CD4-positive, alpha-beta T cell treated with Interleukin-10 for 1 hour (primary cell): ENCODE measurements around the gene OR10A4.
"Not testable (repeated sequence)": the region's sequence is repeated elsewhere in the genome, so short reads cannot be mapped to it uniquely, and the experiment has no call there.

Experiments used
- DNase-seq: peaks from one replicate; pipeline ENCODE4 v3.0.0-alpha.2; 2020

Gene OR10A4, protein sequence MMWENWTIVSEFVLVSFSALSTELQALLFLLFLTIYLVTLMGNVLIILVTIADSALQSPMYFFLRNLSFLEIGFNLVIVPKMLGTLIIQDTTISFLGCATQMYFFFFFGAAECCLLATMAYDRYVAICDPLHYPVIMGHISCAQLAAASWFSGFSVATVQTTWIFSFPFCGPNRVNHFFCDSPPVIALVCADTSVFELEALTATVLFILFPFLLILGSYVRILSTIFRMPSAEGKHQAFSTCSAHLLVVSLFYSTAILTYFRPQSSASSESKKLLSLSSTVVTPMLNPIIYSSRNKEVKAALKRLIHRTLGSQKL

DNA sequence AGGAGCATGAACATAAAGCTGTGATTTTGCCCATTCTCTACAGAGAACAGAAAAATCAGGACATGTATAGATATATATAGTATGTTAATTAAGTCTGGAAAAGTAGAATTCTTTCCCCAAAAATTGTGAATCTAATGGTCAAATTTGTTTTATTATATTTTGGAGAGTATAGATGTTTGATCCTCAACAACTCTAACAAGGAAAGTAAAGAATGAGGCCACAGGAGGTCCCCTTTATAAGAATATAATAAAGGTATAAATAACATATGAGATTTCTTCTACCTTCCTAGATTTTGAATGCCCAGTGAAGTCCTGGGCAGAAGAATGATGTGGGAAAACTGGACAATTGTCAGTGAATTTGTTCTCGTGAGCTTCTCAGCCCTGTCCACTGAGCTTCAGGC is at the start of gene OR10A4:
Gene OR10A4 (plus strand): TSS at position 301 of the 400 bp plus-strand sequence. CDS start 23 bp downstream, at position 324.
- no peak for DNase-seq

DNA sequence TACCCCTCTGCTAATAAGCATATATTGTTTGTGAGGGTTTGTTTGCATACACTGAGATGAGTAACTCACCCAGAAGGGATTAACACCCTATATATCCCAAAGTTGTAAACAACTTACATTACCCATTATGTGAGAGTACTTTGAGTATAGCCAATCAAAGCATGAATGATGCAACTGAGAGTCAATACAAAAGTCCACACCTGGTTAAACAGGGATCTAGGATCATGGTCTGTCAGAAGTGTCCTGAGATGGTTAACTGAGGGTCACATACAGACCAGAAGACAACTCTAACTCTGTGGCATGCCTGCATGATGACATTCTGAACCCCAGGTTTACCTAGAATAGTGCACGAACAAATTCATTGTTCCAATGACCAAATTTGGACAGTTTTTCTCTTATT is 48.3 kb upstream of the OR10A4 start:
- no peak for DNase-seq

DNA sequence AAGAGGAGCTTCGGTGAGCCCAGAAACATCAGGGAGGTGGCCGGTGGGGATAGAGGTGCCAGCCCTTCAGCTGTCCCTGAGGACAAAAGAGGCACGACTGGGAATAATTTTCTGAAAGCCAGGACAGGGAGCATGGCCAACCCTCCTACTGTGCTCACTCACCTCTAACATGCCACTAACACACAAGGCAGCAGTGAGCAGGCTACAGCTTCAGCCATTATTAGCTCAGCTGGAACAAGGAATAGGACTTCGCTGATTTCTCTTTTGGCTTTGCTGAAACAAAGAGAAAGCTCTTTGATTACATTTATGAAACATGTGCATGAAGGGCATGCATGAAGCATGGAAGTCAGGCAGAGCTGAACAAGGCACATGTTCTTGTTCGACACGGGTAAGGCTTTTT is 43.1 kb upstream of the OR10A4 start:
- no peak for DNase-seq

DNA sequence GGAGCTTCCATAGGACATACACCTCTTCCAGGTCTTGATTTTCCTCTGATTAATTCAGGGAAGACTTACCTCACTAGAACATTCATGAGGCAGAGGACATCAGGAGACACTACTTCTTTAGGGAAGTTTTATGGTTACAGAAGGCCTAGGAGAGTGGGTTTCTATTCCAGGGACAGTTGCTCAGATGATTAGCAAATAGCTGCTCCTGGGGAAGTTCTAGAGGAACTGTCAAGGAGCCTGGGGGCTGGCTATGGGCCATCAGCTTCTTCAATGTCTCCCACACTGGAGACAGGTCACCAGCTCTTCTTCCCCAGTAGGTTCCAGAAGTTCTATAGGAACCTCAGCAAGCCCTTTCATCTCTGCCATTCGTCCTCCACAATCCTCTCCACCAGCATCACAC is 42.4 kb upstream of the OR10A4 start:
- DNase-seq = no peak

DNA sequence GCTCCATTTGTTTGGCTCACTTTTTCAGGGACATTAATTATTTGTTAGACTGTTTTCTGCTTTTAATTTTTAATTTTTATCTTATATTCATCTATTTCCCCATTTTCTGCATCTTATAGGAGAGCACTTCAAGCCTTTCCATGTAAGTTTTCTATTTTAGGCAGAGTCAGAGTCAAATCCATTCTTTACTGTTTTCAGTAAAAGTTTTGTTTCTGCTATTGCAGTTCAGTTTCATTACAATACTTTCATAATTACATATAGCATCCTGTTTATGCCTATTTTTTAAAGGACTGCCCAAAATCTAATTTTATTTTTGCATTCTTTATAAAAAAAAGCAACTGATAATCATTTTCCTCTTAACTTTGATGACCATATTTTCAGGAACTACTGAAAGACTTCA is 34.7 kb upstream of the OR10A4 start:
- DNase-seq = no peak

DNA sequence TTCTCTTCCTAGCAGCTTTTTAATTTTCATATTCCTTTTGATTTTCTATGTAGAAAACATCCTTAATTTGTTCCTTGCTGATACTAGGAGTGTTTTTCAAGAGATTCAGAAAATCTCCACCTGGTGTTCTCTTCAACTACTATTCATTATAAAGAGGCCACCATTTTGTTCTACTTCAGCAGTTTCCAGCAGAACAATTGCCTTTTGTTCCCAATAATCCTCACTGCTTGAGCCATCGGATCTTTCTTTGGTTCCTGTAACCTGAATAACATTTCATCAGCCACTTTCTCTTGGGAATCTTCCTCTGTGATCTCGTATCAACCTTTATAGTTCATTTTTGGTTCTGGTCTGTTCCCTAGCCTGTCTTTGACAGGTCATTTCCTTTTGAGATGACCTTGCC is 32.8 kb upstream of the OR10A4 start:
- DNase-seq = no peak

DNA sequence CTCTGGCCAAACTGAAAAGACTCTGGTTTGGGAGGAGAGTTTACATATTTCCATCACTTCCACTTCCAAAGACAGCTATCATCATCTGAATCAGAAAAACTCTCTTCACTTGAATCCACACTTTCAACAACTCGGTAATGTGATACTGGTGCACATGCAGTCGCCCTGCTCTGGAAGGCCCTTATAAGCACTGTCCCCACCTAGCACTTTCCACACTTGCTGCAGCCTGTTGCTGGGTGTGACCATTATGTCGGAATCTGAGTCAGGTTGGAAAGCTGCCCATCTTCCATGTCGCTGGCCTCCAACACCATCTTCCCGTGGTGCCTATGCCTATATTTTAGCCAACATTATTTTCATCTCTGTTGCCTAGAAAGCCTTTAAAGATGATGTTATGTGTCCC is 32.1 kb upstream of the OR10A4 start:
- no peak for DNase-seq

DNA sequence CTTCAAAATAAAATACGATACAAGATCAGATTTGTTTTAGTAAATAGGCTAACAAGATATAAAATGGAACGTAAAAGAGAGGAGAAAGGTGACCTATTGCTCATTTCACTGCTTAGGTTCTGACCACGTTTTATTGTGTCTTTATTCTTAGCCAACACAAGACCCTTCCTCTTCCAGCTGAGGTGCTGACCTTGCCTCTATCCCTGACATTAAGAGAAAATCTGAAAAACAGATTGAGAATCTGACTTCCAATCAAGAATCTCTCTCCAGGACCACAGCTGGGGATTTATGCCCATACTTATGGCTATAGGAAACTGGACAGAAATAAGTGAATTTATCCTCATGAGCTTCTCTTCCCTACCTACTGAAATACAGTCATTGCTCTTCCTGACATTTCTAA is 31.0 kb upstream of the OR10A4 start, which contains the start of gene OR10A5:
Gene OR10A5 (plus strand): TSS at position 301 of the 400 bp plus-strand sequence. CDS start 0 bp downstream, at position 301.
- no peak for DNase-seq

DNA sequence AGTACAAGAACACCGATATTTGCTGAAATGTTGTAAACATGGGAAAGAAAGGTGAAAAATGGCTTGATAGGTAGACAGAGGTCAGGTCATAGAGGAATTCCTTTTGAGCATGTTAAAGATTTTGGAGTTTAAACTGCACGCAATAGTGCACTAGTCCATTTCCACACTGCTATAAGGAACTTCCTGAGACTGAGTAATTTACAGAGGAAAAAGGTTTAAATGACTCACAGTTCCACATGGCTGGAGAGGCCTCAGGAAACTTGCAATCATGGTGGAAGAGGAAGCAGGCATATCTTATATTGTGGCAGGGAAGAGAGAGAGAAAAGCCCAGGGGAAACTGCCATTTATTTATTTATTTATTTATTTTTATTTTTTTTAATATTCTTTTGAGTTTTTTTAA is 25.9 kb upstream of the OR10A4 start:
- DNase-seq = no peak

DNA sequence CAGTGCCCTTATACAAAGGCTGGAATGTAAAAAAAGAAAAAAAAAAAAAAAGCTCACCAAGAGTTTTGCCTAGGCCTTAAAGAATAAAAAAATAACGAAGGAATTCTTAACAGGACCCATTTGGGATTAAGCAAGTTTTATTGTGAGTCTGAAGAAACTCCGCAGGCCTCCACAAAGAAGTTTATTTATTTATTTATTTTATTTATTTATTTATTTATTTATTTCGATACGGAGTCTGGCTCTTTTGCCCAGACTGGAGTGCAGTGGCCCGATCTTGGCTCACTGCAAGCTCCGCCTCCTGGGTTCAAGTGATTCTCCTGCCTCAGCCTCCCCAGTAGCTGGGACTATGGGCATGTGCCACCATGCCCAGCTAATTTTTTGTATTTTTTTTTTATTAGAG is 21.6 kb upstream of the OR10A4 start:
- DNase-seq = not testable (repeated sequence)

DNA sequence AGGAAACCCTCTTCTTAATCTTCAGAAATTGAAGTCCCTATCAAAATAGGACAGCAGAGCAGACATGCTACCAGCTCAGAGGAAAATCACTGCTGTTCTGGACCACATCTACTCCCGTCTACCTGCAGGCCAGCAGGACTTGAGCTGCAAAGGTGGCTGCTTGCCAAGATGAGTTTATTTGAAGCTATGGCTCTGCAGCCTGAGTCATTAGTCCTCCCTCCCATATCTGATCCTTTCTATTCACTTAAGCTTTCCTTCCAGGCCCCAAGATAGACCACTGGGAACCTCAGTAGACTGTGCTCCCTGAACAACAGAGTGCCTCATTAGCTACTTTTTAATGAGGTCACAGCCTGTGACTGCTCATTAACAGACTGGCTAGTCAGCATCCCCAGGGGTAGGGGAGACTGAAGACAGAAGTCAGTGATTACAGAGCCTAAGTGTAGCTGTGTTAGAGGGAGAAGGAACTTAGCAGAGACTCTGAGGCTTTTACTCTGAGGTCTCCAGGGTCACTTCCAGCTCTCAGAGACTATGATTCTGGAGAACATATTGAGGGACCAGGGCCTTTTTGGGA is 20.4 kb upstream of the OR10A4 start:
- no peak for DNase-seq

DNA sequence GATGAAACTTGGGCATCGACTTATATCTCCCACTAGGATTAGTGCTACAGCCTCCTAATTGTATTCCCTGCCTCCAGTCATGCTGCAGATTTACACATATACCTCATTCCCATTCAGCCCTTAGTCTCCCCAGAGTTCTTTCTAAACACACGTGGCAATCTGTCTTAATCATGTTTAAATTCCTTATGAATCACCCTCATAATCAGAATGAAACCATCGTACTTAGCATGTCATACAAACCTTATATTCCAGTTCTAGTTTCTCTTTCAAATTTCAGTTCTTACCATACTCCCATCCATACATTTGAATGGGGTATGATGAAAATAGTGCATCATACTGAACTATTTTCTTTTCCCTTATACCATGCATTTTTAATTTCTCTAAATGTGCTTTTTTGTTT is 19.6 kb upstream of the OR10A4 start:
- no peak for DNase-seq

DNA sequence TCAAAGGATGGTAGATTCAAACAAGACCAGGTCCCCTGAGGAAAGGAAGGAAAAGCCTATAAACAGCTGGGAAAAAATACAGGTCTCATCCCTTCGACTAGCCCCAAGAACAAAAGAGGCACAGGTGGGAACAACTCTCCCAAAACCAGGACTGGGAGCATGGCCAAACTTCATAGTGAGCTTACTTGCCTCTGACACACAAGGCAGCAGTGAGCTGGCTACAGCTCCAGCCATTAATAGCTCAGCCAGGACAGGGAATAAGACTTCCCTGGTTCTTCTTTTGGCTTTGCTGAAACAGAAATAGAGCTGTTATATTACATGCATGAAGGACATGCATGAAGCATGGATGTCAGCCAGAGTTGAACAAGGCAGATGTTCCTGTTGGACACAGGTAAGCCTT is 13.5 kb upstream of the OR10A4 start, which contains the start of gene OR10A2:
Gene OR10A2 (plus strand): TSS at position 97 of the 400 bp plus-strand sequence. CDS start 6,698 bp downstream, outside the sequence.
- DNase-seq = no peak

DNA sequence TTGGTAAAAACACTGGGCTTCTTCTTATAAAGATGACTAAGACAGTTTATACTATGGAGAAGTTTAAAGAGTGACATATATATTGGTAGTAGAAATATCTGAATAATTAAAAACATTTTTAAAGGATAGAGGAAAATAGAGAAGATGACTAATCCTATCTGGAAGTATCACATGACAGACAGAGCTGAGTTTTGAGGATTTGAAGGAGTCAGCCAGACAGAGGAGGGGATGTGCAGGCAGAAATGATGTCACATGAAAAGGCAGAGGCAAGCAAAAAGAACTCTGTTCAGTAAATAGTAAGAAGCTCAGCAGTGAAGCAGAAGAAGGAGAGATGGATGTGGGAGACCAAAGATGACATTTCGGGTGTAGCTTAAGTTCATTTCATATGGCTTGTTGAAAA is 12.0 kb upstream of the OR10A4 start:
- DNase-seq = no peak

DNA sequence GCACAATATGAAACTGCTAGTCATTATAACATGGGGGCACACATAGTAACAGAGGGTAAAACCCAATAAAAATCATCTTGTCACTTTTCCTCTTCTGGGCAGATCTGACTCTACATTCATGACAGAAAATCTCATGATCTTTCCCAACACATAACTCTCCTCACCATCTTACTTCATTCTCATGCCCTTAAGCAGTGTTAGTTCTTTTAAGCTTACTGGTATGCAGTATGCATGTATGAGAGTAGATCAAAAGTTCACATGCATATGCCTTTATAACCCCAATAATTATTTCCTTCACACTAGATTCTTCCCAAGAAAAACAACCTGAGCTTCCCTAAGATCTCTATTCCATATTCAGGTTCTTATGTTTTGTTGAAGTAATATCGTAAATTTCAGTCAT is 5.1 kb upstream of the OR10A4 start:
- DNase-seq = no peak

DNA sequence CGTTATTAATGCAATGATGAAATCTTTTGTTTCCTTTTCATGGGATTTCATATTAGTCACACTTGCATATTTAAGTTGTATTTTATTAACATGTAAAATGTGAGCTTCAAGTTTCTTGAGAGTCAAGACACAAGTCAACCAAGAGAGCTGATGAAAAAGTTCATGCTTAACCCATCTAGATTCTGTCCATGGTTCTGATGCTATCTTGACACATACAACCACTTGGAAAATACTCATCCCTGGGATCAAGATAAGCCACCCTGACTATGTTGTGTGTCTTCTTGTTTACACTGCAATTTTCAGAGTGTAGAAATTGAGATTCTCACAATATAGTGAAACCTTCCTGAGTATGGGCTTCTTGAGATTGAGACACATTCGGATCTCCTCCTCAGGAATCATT is 664 bp upstream of the OR10A4 start:
- DNase-seq = no peak

DNA sequence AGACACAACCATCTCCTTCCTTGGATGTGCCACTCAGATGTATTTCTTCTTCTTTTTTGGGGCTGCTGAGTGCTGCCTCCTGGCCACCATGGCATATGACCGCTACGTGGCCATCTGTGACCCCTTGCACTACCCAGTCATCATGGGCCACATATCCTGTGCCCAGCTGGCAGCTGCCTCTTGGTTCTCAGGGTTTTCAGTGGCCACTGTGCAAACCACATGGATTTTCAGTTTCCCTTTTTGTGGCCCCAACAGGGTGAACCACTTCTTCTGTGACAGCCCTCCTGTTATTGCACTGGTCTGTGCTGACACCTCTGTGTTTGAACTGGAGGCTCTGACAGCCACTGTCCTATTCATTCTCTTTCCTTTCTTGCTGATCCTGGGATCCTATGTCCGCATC is 489 bp downstream of the OR10A4 start:
- no peak for DNase-seq

DNA sequence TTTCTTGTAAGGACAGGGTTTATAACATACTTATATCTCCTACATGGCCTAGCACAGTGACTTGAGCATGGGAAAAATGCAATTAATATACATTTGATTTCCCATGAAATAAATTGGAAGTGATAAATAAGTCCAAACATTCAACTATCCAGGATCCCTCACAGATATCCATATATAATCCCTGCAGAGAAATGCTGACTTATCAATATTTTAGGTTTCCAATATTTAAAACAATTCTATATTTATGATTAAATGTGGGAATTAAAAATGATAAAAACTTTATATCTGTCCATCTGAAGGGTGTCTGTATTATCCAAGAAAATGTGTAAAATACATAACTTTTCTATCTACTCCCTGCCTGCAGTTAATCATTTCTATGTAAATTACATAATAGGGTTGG is 6.3 kb downstream of the OR10A4 start:
- no peak for DNase-seq

DNA sequence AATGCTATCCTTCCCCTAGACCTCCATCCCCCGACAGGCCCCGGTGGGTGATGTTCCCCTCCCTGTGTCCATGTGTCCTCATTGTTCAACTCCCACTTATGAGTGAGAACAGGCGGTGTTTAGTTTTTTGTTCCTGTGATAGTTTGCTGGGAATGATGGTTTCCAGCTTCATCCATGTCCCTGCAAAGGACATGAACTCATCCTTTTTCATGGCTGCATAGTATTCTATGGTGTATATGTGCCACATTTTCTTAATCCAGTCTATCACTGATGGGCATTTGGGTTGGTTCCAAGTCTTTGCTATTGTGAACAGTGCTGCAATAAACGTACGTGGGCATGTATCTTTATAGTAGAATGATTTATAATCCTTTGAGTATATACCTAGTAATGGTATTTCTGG is 11.3 kb downstream of the OR10A4 start:
- not testable (repeated sequence) for DNase-seq

DNA sequence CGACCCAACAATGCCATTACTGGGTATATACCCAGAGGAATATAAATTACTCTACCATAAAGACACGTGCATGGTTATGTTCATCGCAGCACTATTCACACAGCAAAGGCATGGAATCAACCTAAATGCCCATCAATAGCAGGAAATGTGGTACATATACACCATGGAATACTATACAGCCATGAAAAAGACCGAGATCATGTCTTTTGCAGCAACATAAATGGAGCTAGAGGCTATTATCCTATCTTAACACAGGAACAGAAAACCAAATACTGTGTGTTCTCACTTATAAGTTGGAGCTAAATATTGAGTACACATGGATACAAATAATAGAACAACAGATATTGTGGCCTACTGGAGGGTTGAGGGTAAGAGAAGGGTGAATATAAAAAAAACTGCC is 12.4 kb downstream of the OR10A4 start:
- DNase-seq = no peak

DNA sequence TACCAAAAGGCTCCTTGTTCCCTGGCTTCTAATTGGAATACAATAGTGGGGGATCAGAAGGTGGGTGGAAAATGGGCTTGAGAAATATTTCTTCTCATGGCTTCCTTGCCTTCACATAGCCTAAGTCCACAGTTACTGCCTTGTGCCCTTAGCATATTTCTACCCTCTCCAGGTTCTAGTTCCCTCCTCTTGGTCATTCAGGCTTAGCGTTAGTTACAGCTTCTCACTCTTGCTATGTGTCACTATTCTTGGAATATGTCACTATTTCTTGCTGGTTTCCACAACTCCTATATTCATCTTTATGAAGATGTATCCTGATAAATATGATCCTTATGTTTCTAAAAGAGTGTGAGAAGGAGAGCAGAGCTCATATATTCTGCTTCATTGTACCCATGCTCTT is 13.4 kb downstream of the OR10A4 start:
- no peak for DNase-seq

DNA sequence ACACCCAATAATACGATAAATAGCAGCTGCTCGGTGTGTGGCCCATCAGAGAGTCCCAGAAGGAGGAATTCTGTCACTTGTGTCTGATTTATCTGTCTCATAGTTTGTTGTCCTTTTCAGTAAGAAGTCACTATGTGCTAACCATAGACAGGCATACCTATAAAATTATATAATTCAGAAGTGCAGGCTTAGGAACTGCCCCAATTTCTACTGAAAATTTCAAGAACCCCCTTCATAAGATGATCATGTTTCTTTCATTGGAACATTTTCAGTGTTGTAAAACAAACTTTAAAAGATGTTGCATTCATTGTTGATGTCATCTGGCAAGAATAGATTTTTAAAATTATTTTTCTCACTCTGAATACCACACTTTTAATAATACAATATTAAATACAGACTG is 16.0 kb downstream of the OR10A4 start, which contains the start of gene OR2D2:
Gene OR2D2 (minus strand): TSS at position 101 of the 400 bp plus-strand sequence. CDS start 0 bp downstream, at position 101.
- no peak for DNase-seq

DNA sequence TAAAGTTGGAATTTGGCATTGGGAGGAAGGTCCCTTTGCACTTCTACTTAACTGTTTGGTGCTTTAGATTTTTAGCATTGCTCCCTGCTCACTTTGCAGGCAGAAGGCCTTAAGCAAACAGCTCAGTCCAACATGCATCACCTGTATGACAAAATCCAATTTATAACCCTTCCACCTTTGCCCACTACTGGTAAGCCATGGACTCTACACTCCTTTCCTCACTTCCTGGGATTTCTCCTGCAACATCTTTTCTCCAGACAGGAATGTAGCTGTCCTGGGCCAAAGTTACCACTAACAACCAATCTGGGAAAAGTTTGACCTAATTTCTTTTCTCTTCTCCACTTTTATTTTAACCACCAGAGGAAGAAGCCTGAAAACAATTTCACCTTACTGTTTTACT is 17.7 kb downstream of the OR10A4 start:
- DNase-seq = no peak

DNA sequence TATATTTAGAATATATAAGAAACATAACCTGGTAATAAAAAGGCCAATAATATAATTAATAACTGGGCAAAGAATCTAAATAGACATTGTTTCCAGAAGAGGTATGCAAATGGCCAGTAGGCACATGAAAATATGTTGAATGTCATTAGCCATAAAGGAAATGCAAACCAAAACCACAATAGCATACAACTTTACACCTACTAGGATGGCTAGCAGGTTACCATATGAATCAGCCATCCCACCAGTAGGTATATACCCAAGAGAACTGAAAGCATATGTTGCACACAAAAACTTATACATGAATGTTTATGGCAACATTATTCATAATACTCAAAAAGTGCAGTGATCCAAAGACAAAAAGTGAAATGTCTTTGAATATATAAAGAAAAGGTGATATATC is 18.6 kb downstream of the OR10A4 start:
- no peak for DNase-seq

DNA sequence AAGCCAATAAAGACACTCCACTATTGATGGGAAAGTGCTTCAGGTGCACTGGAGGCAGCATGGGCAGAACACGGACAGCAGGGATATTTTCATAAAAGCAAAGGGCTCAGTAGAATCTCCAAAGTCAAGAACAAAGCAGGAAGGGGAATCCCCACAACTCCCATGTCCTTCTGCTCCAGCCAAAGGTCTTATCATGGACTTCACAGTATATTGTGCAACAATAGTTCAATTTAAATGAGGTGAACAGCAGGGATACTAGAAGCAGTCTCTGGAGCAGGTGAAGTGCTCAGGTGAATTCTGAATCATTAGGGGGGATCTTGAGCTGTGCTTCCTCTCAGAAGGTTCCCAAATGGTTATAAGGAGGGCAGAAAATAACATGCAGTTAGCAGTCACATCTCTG is 22.5 kb downstream of the OR10A4 start:
- no peak for DNase-seq
